GM23338 (cell line): Measurements from ENCODE around the gene C1GALT1C1L.

Experiments
- EZH2 ChIP-seq: fragments of 200-600 bp; sonication (generic); IDR thresholded peaks from one replicate; pipeline ENCODE4 v1.8.0; 2017; ENCODE audit warnings: antibody characterized with exemption, mild to moderate bottlenecking, low read depth; ENCODE audit not compliant: unreplicated experiment
- EZH2phosphoT487 ChIP-seq: fragments of 200-600 bp; sonication (generic); IDR thresholded peaks from one replicate; pipeline ENCODE4 v1.8.1; 2018; ENCODE audit warnings: antibody characterized with exemption; ENCODE audit not compliant: unreplicated experiment
- JUNB ChIP-seq: IDR thresholded peaks from one replicate; pipeline ENCODE4 v1.6.1; 2016; ENCODE audit warnings: antibody characterized with exemption; ENCODE audit not compliant: unreplicated experiment
- NANOG ChIP-seq: IDR thresholded peaks from 2 replicates; pipeline ENCODE4 v1.6.1; 2016; ENCODE audit warnings: antibody characterized with exemption, borderline replicate concordance
- POLR2AphosphoS5 ChIP-seq: IDR thresholded peaks from 2 replicates; pipeline ENCODE4 v1.6.1; 2016; ENCODE audit warnings: antibody characterized with exemption, low read depth
- STAT1 ChIP-seq: IDR thresholded peaks from one replicate; pipeline ENCODE4 v1.6.1; 2016; ENCODE audit warnings: antibody characterized with exemption; ENCODE audit not compliant: unreplicated experiment
- ZNF114 ChIP-seq: fragments of 250-450 bp; sonication (Bioruptor Pico); IDR thresholded peaks from 2 replicates; pipeline ENCODE4 v1.5.0; 2020; ENCODE audit warnings: mild to moderate bottlenecking, moderate library complexity
- ZNF331 ChIP-seq: fragments of 250-450 bp; sonication (Bioruptor Pico); IDR thresholded peaks from 2 replicates; pipeline ENCODE4 v1.5.0; 2020; ENCODE audit warnings: low read depth, mild to moderate bottlenecking, moderate library complexity
- TF ChIP-seq, protein P1 (sequence below), 2 experiments: fragments of 200-600 bp in 1 of 2; sonication (generic) in 1 of 2; conservative IDR thresholded peaks; 2 replicates each; pipeline versions ENCODE4 v1.5.1 to v1.6.1; 2016 to 2017; ENCODE audit warnings: antibody characterized with exemption in 2 of 2, low read depth in 2 of 2, mild to moderate bottlenecking in 2 of 2, moderate library complexity in 1 of 2
- TF ChIP-seq, protein P2 (sequence below): IDR thresholded peaks from 2 replicates; pipeline ENCODE4 v1.6.1; 2016; ENCODE audit warnings: antibody characterized with exemption
- TF ChIP-seq, protein P3 (sequence below): IDR thresholded peaks from one replicate; pipeline ENCODE4 v1.6.1; 2018; ENCODE audit warnings: antibody characterized with exemption; ENCODE audit not compliant: unreplicated experiment
- TF ChIP-seq, protein P4 (sequence below): fragments of 250-450 bp; sonication (Bioruptor Pico); IDR thresholded peaks from 2 replicates; pipeline ENCODE4 v1.5.0; 2020; ENCODE audit warnings: mild to moderate bottlenecking, moderate library complexity

DNA sequence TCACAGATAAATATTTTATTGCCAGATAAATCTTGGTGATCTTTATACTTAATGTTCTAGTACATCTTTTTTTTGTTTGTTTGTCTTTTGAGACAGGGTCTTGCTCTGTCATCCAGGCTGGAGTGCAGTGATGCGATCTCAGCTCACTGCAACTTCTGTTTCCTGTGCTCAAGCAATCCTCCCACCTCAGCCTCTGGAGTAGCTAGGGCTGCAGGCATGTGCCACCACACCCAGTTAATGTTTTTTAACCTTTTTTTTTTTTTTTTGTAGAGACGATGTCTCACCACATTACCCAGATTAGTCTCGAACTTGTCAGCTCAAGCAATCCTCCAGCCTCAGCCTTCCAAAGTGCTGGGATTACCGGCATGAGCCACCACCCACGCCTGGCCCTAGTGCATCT, 9.1 kb upstream of the C1GALT1C1L start:
- no peak for TF ChIP-seq EZH2
- TF ChIP-seq, protein P1, sequence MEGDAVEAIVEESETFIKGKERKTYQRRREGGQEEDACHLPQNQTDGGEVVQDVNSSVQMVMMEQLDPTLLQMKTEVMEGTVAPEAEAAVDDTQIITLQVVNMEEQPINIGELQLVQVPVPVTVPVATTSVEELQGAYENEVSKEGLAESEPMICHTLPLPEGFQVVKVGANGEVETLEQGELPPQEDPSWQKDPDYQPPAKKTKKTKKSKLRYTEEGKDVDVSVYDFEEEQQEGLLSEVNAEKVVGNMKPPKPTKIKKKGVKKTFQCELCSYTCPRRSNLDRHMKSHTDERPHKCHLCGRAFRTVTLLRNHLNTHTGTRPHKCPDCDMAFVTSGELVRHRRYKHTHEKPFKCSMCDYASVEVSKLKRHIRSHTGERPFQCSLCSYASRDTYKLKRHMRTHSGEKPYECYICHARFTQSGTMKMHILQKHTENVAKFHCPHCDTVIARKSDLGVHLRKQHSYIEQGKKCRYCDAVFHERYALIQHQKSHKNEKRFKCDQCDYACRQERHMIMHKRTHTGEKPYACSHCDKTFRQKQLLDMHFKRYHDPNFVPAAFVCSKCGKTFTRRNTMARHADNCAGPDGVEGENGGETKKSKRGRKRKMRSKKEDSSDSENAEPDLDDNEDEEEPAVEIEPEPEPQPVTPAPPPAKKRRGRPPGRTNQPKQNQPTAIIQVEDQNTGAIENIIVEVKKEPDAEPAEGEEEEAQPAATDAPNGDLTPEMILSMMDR (conservative IDR thresholded peaks at IDR 0.05; ENCODE audit: low read depth in 2 of 2), result no peak
- TF ChIP-seq, protein P2, sequence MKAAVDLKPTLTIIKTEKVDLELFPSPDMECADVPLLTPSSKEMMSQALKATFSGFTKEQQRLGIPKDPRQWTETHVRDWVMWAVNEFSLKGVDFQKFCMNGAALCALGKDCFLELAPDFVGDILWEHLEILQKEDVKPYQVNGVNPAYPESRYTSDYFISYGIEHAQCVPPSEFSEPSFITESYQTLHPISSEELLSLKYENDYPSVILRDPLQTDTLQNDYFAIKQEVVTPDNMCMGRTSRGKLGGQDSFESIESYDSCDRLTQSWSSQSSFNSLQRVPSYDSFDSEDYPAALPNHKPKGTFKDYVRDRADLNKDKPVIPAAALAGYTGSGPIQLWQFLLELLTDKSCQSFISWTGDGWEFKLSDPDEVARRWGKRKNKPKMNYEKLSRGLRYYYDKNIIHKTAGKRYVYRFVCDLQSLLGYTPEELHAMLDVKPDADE, result no peak
- TF ChIP-seq POLR2AphosphoS5, result no peak
- TF ChIP-seq JUNB, result no peak
- TF ChIP-seq, protein P3, sequence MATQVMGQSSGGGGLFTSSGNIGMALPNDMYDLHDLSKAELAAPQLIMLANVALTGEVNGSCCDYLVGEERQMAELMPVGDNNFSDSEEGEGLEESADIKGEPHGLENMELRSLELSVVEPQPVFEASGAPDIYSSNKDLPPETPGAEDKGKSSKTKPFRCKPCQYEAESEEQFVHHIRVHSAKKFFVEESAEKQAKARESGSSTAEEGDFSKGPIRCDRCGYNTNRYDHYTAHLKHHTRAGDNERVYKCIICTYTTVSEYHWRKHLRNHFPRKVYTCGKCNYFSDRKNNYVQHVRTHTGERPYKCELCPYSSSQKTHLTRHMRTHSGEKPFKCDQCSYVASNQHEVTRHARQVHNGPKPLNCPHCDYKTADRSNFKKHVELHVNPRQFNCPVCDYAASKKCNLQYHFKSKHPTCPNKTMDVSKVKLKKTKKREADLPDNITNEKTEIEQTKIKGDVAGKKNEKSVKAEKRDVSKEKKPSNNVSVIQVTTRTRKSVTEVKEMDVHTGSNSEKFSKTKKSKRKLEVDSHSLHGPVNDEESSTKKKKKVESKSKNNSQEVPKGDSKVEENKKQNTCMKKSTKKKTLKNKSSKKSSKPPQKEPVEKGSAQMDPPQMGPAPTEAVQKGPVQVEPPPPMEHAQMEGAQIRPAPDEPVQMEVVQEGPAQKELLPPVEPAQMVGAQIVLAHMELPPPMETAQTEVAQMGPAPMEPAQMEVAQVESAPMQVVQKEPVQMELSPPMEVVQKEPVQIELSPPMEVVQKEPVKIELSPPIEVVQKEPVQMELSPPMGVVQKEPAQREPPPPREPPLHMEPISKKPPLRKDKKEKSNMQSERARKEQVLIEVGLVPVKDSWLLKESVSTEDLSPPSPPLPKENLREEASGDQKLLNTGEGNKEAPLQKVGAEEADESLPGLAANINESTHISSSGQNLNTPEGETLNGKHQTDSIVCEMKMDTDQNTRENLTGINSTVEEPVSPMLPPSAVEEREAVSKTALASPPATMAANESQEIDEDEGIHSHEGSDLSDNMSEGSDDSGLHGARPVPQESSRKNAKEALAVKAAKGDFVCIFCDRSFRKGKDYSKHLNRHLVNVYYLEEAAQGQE, result no peak
- no peak for TF ChIP-seq EZH2phosphoT487
- TF ChIP-seq ZNF114, result no peak
- TF ChIP-seq ZNF331 (CRISPR knock-in tag), result no peak
- no peak for TF ChIP-seq STAT1
- TF ChIP-seq NANOG, result no peak
- TF ChIP-seq, protein P4, sequence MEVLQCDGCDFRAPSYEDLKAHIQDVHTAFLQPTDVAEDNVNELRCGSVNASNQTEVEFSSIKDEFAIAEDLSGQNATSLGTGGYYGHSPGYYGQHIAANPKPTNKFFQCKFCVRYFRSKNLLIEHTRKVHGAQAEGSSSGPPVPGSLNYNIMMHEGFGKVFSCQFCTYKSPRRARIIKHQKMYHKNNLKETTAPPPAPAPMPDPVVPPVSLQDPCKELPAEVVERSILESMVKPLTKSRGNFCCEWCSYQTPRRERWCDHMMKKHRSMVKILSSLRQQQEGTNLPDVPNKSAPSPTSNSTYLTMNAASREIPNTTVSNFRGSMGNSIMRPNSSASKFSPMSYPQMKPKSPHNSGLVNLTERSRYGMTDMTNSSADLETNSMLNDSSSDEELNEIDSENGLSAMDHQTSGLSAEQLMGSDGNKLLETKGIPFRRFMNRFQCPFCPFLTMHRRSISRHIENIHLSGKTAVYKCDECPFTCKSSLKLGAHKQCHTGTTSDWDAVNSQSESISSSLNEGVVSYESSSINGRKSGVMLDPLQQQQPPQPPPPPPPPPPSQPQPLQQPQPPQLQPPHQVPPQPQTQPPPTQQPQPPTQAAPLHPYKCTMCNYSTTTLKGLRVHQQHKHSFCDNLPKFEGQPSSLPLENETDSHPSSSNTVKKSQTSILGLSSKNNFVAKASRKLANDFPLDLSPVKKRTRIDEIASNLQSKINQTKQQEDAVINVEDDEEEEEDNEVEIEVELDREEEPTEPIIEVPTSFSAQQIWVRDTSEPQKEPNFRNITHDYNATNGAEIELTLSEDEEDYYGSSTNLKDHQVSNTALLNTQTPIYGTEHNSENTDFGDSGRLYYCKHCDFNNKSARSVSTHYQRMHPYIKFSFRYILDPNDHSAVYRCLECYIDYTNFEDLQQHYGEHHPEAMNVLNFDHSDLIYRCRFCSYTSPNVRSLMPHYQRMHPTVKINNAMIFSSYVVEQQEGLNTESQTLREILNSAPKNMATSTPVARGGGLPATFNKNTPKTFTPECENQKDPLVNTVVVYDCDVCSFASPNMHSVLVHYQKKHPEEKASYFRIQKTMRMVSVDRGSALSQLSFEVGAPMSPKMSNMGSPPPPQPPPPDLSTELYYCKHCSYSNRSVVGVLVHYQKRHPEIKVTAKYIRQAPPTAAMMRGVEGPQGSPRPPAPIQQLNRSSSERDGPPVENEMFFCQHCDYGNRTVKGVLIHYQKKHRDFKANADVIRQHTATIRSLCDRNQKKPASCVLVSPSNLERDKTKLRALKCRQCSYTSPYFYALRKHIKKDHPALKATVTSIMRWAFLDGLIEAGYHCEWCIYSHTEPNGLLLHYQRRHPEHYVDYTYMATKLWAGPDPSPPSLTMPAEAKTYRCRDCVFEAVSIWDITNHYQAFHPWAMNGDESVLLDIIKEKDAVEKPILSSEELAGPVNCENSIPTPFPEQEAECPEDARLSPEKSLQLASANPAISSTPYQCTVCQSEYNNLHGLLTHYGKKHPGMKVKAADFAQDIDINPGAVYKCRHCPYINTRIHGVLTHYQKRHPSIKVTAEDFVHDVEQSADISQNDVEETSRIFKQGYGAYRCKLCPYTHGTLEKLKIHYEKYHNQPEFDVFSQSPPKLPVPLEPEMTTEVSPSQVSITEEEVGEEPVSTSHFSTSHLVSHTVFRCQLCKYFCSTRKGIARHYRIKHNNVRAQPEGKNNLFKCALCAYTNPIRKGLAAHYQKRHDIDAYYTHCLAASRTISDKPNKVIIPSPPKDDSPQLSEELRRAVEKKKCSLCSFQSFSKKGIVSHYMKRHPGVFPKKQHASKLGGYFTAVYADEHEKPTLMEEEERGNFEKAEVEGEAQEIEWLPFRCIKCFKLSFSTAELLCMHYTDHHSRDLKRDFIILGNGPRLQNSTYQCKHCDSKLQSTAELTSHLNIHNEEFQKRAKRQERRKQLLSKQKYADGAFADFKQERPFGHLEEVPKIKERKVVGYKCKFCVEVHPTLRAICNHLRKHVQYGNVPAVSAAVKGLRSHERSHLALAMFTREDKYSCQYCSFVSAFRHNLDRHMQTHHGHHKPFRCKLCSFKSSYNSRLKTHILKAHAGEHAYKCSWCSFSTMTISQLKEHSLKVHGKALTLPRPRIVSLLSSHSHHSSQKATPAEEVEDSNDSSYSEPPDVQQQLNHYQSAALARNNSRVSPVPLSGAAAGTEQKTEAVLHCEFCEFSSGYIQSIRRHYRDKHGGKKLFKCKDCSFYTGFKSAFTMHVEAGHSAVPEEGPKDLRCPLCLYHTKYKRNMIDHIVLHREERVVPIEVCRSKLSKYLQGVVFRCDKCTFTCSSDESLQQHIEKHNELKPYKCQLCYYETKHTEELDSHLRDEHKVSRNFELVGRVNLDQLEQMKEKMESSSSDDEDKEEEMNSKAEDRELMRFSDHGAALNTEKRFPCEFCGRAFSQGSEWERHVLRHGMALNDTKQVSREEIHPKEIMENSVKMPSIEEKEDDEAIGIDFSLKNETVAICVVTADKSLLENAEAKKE, result no peak
